LNCAP (cell line): ENCODE results near the gene DMD.

Experiments
- TF ChIP-seq, protein P1 (sequence below): fragments of 450-650 bp; IDR thresholded peaks from 2 replicates; pipeline ENCODE4 v1.5.1; 2017; ENCODE audit warnings: mild to moderate bottlenecking

The DMD gene

DNA sequence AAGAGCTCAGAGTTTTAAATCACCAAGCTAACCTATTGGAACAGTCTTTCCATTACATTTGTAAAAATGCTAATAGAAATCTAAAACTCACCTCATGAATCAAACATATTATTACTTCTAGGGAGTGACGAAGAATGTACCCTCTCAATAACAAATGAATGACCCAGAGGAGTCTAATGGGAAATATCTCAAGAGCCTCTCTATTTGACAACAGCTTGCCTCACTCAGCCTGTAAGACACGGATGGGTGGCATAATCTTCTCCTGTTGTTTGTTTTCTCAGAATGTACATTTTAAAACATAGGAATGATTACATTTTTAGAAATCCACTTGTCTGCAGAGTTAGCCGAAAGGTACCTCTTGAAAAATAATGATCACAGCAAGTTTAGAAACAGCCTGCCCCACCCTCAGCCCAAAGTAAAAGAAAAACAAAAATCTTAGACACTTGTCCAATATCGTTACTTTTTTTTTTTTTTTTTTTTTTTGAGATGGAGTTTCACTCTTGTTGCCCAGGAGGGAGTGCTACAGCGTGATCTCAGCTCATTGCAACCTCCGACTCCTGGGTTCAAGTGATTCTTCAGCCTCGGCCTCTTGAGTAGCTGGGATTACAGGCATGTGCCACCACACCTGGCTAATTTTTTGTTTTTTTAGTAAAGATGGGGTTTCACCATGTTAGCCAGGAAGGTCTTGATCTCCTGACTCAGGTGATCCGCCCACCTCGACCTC lies 1955.9 kb downstream of the DMD start:
- TF ChIP-seq, protein P1, sequence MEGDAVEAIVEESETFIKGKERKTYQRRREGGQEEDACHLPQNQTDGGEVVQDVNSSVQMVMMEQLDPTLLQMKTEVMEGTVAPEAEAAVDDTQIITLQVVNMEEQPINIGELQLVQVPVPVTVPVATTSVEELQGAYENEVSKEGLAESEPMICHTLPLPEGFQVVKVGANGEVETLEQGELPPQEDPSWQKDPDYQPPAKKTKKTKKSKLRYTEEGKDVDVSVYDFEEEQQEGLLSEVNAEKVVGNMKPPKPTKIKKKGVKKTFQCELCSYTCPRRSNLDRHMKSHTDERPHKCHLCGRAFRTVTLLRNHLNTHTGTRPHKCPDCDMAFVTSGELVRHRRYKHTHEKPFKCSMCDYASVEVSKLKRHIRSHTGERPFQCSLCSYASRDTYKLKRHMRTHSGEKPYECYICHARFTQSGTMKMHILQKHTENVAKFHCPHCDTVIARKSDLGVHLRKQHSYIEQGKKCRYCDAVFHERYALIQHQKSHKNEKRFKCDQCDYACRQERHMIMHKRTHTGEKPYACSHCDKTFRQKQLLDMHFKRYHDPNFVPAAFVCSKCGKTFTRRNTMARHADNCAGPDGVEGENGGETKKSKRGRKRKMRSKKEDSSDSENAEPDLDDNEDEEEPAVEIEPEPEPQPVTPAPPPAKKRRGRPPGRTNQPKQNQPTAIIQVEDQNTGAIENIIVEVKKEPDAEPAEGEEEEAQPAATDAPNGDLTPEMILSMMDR: no peak

DNA sequence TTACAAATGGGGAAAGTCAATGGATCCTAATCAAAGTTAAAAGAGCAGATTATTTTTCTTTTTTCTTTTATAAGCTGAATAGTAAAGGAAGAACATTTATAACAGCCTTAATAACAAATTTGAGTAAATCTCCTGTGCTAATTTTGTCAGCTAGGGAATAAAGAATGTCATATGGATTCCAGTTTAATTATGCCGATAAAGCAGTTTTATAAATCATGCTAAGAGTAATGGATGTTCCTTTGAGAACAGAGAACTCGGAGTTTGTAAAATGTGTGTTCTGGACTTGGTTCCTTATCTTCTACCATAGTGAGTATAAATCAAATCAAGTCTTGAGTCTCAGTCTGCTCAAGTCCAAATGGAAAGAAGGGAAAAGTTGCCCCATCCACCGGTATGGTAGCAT lies 1959.2 kb downstream of the DMD start:
- TF ChIP-seq, protein P1: no peak

DNA sequence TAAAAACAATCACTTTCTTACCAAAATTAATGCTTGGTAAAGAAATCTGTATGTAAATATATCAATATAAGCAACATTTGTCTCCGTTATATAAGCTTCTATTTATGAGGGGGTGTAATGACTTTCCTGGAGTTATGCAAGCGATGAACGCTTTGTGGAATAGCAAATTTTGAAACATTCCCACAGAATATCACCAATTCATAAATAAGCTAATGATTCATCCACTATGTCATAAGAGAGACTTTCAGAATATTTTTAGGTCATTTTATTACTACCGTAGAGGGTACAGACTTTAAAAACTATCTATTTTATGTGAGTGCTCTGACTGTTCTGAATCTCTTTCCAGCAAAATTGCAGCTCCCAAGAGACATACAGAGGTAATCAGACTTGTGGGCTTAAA lies 1960.0 kb downstream of the DMD start:
- TF ChIP-seq, protein P1: no peak

DNA sequence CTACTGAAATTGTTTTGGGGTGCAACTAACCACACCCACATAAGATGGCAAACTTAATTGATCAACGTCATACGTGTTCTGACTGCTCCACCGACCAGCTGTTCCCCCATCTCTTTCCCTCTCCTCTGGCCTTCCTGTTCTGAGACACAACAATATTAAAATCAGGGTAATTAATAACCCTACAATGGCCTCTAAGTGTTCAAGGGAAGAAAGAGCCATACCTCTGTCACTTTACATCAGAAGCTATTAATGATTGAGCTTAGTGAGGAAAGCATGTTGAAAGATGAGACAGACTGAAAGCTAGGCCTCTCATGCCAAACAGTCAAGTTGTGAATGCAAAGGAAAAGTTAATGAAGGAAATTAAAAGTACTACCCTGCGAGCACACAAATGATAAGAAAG lies 1965.6 kb downstream of the DMD start:
- TF ChIP-seq, protein P1: no peak

DNA sequence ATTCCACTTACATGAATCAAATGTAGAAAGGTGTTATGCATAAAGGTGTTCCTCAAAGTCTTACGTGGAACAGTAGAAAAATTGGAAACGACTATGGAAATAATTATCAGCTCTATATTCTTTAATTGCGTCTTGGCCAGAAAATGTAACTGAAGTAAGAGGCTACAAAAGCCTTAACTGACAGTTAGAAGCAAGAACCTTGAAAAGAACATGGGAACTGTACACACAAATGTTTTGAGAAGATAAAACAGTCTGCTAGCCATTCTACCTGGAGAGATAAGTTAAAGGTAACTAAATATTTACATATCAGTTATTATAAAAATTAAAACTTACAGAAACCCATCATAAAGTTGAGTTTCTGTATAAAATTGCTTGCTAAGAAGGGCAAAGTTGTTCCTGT lies 1967.5 kb downstream of the DMD start:
- TF ChIP-seq, protein P1: no peak

DNA sequence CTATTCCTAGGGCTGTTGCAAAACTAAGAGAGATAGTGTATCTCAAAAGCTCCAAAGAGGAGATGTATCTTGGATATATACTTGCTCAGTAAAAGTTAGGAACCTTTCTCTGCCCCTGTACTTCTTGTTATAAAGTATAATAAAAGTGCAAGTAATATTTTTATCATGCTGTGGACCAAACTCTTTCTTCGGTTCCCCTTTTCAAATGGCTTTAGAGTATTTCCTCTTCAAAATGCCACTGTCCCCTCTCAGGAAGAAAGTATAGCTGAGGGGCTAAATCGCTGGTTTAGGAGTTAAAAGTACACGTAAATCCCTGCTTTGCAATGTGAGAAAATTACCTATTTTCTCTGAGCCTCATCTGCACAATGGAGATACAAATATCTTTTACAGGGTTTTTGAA lies 1970.4 kb downstream of the DMD start:
- TF ChIP-seq, protein P1: no peak

DNA sequence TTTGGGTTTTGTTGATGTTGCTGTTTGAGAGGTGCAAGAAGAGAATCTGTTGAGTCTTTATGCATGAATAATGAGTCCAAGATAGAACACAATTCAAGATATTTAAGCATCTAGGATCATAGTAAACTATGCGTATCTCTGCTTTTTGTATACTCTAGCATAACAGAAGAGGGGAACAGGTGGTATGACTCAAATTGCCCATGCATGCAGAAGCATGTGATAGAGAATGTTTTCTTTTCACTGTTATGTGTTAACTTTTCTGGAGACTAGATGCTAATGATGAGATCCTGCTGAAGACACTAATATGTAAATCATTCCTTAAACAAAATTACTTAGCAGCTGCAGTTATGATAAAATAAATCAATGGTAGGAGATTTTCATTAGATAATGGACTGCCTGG lies 1974.2 kb downstream of the DMD start:
- TF ChIP-seq, protein P1: no peak

DNA sequence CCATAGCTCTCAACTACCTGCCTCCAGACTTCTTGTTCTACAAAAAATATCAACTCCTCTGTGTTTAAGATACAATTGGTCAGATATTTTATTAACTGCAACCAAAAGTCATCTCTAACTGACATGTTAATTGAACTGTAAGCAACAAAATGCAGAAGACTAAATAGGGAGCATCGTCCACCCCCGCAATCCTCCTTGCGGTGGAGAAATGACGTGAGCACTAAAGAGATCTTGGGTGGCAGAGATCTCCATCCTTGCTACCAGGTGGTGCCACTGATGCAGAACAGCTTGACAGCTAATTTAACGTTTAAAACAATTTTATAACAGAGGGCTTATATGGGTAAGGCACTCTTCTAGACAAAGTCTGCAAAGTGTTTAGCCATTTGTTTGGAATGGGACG lies 1975.1 kb downstream of the DMD start:
- TF ChIP-seq, protein P1: no peak
